Peyer's patch (tissue), 4 donors: ENCODE data around the gene QPRT.

Source experiments
- CTCF ChIP-seq, 6 experiments: fragments of 450-650 bp in 4 of 6; fragments of 200-600 bp in 2 of 6; sonication (generic) in 1 of 6; IDR thresholded peaks; one replicate each; pipeline ENCODE4 v1.5.1; 2017 to 2019; ENCODE audit warnings: antibody characterized with exemption in 6 of 6, mild to moderate bottlenecking in 3 of 6, moderate library complexity in 1 of 6
- POLR2A ChIP-seq, 2 donors: fragments of 450-650 bp; IDR thresholded peaks; one replicate each; pipeline ENCODE4 v1.5.1; 2017; ENCODE audit warnings: antibody characterized with exemption in 2 of 2, mild to moderate bottlenecking in 2 of 2, moderate library complexity in 2 of 2

GRCh38 chr16:29673501-29673900 is 5.5 kb upstream of the QPRT start:
- TF ChIP-seq POLR2A (IDR thresholded peaks at IDR 0.05) (no peak), CTCF (IDR thresholded peaks at IDR 0.05) (no peak)
